Activated T-helper 2 cell treated with anti-CD3 and anti-CD28 coated beads, Interferon-gamma antibody, Interleukin-2, Interleukin-4, amounts not matched to agents 10 μg/mL and 5 μg/mL and 100 μg/mL, durations not matched to agents 14 hours and 24 hours and 36 hours (primary cell): ENCODE results near the gene HMCN1. TPM values are rescaled to one million over a fixed set of nuclear protein-coding genes. Genes with fewer than 3 reads are reported as not detected.
"Not testable (repeated sequence)": the region's sequence is repeated elsewhere in the genome, so short reads cannot be mapped to it uniquely, and the experiment has no call there.

Experiments used
- DNase-seq: peaks from one replicate; pipeline ENCODE4 v3.0.0; 2021; ENCODE audit warnings: low spot score
- H3K27ac Mint-ChIP-seq: one replicate; pipeline ENCODE4 v1.8.0; 2021; ENCODE audit warnings: mixed read lengths
- H3K27me3 Mint-ChIP-seq: one replicate; pipeline ENCODE4 v1.8.0; 2021; ENCODE audit warnings: low read depth, mixed read lengths
- H3K36me3 Mint-ChIP-seq: one replicate; pipeline ENCODE4 v1.8.0; 2021; ENCODE audit warnings: low read depth, mixed read lengths
- H3K4me1 Mint-ChIP-seq: one replicate; pipeline ENCODE4 v1.8.0; 2021; ENCODE audit warnings: low read depth, mixed read lengths
- H3K4me3 Mint-ChIP-seq: one replicate; pipeline ENCODE4 v1.8.0; 2021; ENCODE audit warnings: low read depth, mild to moderate bottlenecking, moderate library complexity, mixed read lengths
- H3K9me3 Mint-ChIP-seq: one replicate; pipeline ENCODE4 v1.8.0; 2021; ENCODE audit warnings: mixed read lengths
- intact Hi-C: fragments of 100-400 bp; cut with micrococcal nuclease; formaldehyde crosslinking; loops from one replicate; pipeline ENCODE4 v1.15.1; 2023
- total RNA-seq: library from RNA; stranded (reverse); gene quantifications from 2 replicates; pipeline ENCODE4 v1.2.3, GENCODE V29; 2022

HMCN1 gene
- total RNA-seq, 1 donor from 2014 or later: 0.18 TPM

DNA sequence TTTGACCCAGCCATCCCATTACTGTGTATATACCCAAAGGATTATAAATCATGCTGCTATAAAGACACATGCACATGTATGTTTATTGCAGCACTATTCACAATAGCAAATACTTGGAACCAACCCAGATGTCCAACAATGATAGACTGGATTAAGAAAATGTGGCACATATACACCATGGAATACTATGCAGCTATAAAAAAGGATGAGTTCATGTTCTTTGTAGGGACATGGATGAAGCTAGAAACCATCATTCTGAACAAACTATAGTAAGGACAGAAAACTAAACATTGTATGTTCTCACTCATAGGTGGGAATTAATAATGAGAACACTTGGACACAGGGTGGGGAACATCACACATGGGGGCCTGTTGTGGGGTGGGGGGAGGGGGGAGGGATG lies 477.4 kb downstream of the HMCN1 start:
- H3K36me3 Mint-ChIP-seq, H3K4me3 Mint-ChIP-seq, intact Hi-C loops, H3K4me1 Mint-ChIP-seq, H3K9me3 Mint-ChIP-seq, DNase-seq, H3K27ac Mint-ChIP-seq: not testable (repeated sequence)
- peaks cover 31% of the 10 kb centered on the region for H3K27me3 Mint-ChIP-seq

DNA sequence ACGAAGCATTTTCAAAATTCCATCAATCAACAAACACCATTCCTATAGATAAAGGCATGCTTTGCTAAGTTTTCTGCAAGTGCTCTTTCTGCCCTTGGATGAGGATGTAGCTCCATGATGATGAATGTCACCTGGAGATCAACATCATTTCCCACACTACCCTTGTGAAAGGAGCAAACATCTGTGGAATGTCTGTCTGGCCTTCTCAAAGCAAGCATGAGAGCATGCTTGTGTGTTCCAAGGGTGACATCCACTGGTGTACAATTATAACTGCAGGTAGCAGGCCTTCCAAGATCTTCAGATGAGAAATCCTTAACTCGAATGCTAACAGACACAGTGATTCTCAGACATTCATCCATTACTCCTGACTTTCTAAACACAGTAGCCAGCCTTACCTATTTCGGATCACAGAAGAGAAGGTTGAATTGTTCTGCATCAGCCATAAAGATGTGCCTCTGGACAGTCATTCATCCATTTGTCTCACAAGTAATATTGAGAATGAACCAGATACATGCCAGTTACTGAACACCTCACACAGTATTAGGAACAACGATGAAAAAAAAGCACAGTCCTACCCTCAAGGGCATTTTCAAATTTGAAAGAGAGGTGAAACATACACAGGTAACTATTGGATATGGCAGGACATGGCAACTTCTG lies 478.5 kb downstream of the HMCN1 start:
- Mint-ChIP-seq H3K4me3 (no peak overlapping the region), H3K27me3 (peaks cover 24% of the 10 kb centered on the region), H3K36me3 (no peaks in the 10 kb centered on the region), H3K4me1 (no peaks in the 10 kb centered on the region), H3K9me3 (no peaks in the 10 kb centered on the region), H3K27ac (no peak overlapping the region)
- intact Hi-C loops: loop anchor here (1.0 kb wide), 2 partner anchors 59 to 399 kb away; no protein-coding TSS in a partner anchor
- no peak for DNase-seq

DNA sequence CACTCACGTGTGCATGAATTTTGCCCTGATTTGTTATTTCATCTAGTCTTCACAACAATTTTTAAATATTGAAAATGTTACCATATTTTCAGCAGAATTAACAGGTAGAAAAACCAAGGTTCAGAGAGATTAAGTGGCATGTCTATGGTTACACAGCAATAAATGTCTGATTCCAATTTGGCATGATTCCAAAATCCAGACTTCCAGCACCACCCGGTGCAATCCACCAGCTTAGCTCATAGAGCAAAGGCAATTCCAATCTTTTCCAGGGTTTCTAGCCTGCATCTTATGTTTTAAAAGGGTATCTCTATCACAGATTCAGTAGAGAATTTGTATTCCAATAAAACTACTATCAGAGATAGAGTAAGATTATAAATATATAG lies 479.0 kb downstream of the HMCN1 start:
- Mint-ChIP-seq H3K27ac (no peak overlapping the region), H3K9me3 (no peaks in the 10 kb centered on the region), H3K4me3 (no peak overlapping the region), H3K36me3 (no peaks in the 10 kb centered on the region), H3K27me3 (peaks cover 20% of the 10 kb centered on the region), H3K4me1 (no peaks in the 10 kb centered on the region)
- DNase-seq: no peak
- intact Hi-C loops: no loop called here

GRCh38 chr1:186214791-186215190 lies 480.6 kb downstream of the HMCN1 start:
- H3K9me3 Mint-ChIP-seq: no peaks in the 10 kb centered on the region
- H3K27me3 Mint-ChIP-seq: peaks cover 12% of the 10 kb centered on the region

DNA sequence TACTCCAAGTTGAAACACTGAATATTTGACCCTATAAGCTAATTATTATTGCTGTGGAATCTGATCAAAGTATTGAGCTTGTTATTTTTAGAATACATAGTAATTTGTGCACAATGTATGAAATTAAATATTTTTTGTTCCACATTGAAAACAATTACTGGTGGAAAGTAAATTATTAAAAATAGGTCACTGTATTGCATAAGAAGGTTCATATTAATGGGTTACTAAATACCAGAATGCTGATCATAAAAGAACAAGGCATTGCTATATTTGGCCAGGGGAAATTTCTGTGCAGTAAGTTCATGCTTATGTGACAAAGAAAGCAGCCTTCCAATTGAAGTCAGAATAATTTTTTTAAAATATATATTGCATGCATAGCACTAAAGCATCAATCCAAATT lies 481.4 kb downstream of the HMCN1 start:
- Mint-ChIP-seq H3K9me3 (no peaks in the 10 kb centered on the region), H3K4me1 (no peaks in the 10 kb centered on the region), H3K4me3 (no peak overlapping the region), H3K27me3 (peaks cover 10% of the 10 kb centered on the region), H3K36me3 (no peaks in the 10 kb centered on the region), H3K27ac (no peak overlapping the region)
- intact Hi-C loops: no loop called here
- no peak for DNase-seq

More at GRCh38 chr1:186214791-186215190, 480.6 kb downstream of the HMCN1 start:
- Mint-ChIP-seq H3K4me1 (no peaks in the 10 kb centered on the region), H3K36me3 (no peaks in the 10 kb centered on the region), H3K27ac (no peak overlapping the region), H3K4me3 (no peak overlapping the region)
- DNase-seq: no peak
- intact Hi-C loops: no loop called here

GRCh38 chr1:186218654-186219352 lies 484.6 kb downstream of the HMCN1 start:
- intact Hi-C loops: no loop called here
- Mint-ChIP-seq H3K4me1 (no peaks in the 10 kb centered on the region), H3K4me3 (no peak overlapping the region), H3K27me3 (peaks cover 12% of the 10 kb centered on the region), H3K36me3 (no peaks in the 10 kb centered on the region), H3K27ac (no peak overlapping the region), H3K9me3 (no peaks in the 10 kb centered on the region)
- no peak for DNase-seq

DNA sequence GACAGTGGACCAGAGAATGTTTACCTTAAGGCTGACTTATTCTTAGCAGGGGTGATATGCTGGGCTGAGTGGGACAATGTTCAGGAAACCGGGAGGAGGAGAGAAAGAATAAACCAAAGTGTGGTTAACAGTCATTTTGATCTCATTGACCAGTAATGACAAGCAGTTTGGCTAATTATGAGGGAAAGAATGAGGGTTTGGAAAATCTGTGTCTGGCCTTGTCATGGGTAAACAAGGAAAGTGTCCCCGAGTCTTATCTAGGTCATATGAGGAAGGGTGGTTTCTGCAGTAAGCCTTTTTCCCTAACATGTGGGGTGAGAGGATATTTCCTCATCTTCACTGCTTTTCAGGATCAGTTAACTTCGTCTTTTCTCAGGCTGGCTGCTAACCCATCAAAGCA lies 485.9 kb downstream of the HMCN1 start:
- H3K36me3 Mint-ChIP-seq: no peaks in the 10 kb centered on the region
- no peaks in the 10 kb centered on the region for H3K4me1 Mint-ChIP-seq
- H3K4me3 Mint-ChIP-seq: no peak overlapping the region
- intact Hi-C loops: no loop called here
- peaks cover 16% of the 10 kb centered on the region for H3K27me3 Mint-ChIP-seq
- DNase-seq: no peak
- no peak overlapping the region for H3K27ac Mint-ChIP-seq
- no peaks in the 10 kb centered on the region for H3K9me3 Mint-ChIP-seq

- no peak overlapping the region for H3K27ac Mint-ChIP-seq
- H3K4me1 Mint-ChIP-seq: no peaks in the 10 kb centered on the region
- H3K36me3 Mint-ChIP-seq: no peaks in the 10 kb centered on the region
- no peak overlapping the region for H3K4me3 Mint-ChIP-seq
- DNase-seq: no peak
- no peaks in the 10 kb centered on the region for H3K9me3 Mint-ChIP-seq
- intact Hi-C loops: no loop called here
- peaks cover 19% of the 10 kb centered on the region for H3K27me3 Mint-ChIP-seq
These were observed 486.7 kb downstream of the HMCN1 start for GRCh38 chr1:186220911-186221310.

DNA sequence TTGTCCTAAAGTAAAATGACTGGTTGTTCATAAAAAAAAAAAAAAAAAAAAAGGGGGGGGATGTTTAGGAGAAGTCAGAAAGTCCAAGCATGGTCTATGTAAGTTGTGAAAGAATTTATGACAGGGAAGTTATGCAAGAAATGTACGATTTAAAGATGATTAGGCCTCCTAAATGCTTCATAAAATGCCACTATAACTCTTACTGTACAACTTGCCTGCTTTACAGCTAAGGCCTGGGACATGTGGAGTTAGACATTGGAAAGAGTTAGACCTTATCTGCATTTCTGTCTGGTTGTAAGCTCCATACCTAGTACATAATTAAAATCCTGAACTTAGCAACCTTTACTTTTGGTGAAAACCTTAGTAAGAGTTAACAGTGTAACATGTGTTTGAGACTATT lies 490.9 kb downstream of the HMCN1 start:
- no peaks in the 10 kb centered on the region for H3K4me1 Mint-ChIP-seq
- no peak for DNase-seq
- H3K27me3 Mint-ChIP-seq: peaks cover 17% of the 10 kb centered on the region
- intact Hi-C loops: no loop called here
- H3K4me3 Mint-ChIP-seq: no peak overlapping the region
- H3K9me3 Mint-ChIP-seq: no peaks in the 10 kb centered on the region
- H3K27ac Mint-ChIP-seq: no peak overlapping the region
- H3K36me3 Mint-ChIP-seq: no peaks in the 10 kb centered on the region

- Mint-ChIP-seq H3K27ac (no peak overlapping the region), H3K9me3 (no peaks in the 10 kb centered on the region), H3K27me3 (peaks cover 9% of the 10 kb centered on the region), H3K36me3 (no peaks in the 10 kb centered on the region), H3K4me1 (no peaks in the 10 kb centered on the region), H3K4me3 (no peak overlapping the region)
- intact Hi-C loops: no loop called here
- no peak for DNase-seq
These were observed 494.6 kb downstream of the HMCN1 start for GRCh38 chr1:186228749-186229148.

DNA sequence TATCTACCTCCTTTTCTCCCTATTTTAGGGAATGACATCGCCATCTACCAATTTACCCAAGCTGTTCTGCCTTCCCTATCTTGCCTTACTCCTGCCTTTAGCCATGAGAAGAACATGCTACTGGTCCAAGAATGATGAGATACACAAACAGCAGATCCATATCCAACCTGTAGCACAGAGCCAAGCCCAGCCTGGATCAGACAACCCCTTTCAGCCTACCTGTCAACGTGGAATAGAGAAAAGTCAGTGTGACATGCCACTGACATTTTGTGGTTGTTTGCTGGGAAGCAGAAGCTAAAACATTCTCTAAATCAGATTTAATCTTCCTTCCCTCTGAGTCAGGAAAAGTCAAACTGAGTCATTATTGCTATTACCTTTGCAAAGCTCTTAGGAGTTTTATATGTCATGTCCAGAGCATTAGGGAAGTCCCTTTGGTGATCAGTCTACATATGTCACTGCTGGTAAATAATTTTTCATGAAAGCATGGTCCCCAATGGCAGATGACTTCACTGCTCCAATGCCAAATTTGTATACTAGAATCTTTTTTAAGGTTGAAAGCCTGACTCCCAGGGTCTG lies 497.8 kb downstream of the HMCN1 start:
- H3K27me3 Mint-ChIP-seq: peaks cover 3% of the 10 kb centered on the region
- no peaks in the 10 kb centered on the region for H3K4me1 Mint-ChIP-seq
- no peak for DNase-seq
- H3K27ac Mint-ChIP-seq: no peak overlapping the region
- H3K36me3 Mint-ChIP-seq: no peaks in the 10 kb centered on the region
- H3K4me3 Mint-ChIP-seq: no peak overlapping the region
- intact Hi-C loops: no loop called here
- H3K9me3 Mint-ChIP-seq: no peaks in the 10 kb centered on the region

DNA sequence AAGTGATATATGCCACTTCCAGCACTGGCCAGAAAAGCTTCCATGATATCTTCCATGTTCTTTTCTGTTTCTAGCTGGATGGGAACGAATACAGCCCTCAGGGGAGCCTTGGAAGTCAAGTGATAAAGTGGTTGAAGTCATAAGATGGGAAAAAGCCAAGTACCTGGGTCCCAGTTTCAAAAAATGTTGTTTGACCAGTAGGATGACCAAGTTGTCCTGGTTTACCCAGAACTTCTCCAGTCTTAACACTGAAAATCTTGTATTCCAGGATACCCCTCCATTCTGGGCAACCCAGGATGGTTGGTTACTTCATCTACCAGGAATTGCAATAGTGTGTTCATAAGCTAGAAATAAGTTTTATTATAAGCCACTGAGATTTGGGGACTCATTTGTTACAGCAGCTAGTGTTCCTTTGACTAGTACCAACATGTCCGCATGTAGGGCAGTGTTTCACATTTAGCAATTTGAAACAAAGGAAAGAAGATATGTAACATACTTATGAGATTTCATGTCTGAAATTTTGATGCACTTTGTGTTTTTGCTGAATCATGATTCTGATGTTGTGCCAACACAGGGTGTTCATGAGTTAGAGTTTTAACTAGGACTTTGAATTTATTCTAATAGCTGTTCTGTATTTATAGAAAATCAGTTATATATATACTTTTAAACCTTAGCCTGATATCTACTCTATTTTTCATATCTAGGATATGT lies 500.9 kb downstream of the HMCN1 start:
- no peaks in the 10 kb centered on the region for H3K9me3 Mint-ChIP-seq
- H3K27ac Mint-ChIP-seq: no peak overlapping the region
- H3K4me1 Mint-ChIP-seq: no peaks in the 10 kb centered on the region
- intact Hi-C loops: no loop called here
- H3K27me3 Mint-ChIP-seq: no peaks in the 10 kb centered on the region
- no peaks in the 10 kb centered on the region for H3K36me3 Mint-ChIP-seq
- no peak for DNase-seq
- H3K4me3 Mint-ChIP-seq: no peak overlapping the region

GRCh38 chr1:186235696-186236095 lies 501.5 kb downstream of the HMCN1 start:
- no peak overlapping the region for H3K27ac Mint-ChIP-seq
- no peaks in the 10 kb centered on the region for H3K9me3 Mint-ChIP-seq

More at GRCh38 chr1:186235696-186236095, 501.5 kb downstream of the HMCN1 start:
- Mint-ChIP-seq H3K36me3 (no peaks in the 10 kb centered on the region), H3K4me3 (no peak overlapping the region), H3K4me1 (no peaks in the 10 kb centered on the region), H3K27me3 (peaks cover 2% of the 10 kb centered on the region)
- no peak for DNase-seq
- intact Hi-C loops: no loop called here
